Fibroblast of gingiva (primary cell): ENCODE data around the gene PLOD2.
"Not testable (repeated sequence)": the region's sequence is repeated elsewhere in the genome, so short reads cannot be mapped to it uniquely, and the experiment has no call there.

Experiments used
- DNase-seq: peaks from one replicate; pipeline ENCODE4 v3.0.0-alpha.2; 2011; ENCODE audit warnings: low read depth

PLOD2 gene

DNA sequence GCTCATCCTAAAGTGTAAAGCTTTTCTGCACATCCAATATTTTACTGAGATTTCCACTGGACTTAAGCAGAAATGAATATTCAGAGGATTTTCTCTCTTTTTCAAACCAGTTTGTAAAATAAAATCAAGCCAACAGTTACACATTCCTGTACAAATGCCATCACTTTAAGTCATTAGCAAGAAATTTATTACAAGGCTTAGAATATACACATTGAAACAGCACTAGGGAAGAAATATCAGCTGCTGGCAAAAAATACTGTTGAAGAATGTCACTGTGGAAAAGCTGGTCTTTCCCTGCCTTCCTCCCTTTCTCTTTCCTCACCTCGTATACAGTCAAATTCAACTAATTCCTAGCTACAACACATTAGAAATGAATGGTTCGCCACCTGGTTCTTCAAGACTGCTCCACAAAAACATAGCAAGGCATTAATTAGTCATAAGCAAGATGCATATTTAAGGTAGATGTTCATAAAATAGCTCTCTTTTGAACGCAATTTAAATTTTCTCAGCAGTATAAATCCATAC, 21.3 kb downstream of the PLOD2 start:
- no peak for DNase-seq

DNA sequence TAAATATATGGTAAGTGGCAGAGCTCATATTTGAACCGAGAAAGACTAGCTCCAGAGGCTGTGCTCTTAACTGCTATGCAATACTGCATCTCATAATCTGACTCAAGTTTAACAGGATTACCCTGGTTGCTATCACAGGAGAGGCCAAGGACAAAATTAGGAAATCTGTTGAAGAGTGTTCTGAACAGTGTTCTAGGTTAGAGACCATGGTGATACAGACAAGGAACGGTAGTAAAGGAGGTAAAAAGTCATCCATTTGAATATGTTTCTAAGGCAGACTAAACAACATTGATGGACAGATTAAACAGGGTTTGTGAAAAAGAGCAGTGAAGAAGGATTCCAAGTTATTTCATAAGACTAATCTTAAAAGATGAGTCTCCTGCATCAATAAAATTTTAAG, 22.1 kb downstream of the PLOD2 start:
- no peak for DNase-seq

DNA sequence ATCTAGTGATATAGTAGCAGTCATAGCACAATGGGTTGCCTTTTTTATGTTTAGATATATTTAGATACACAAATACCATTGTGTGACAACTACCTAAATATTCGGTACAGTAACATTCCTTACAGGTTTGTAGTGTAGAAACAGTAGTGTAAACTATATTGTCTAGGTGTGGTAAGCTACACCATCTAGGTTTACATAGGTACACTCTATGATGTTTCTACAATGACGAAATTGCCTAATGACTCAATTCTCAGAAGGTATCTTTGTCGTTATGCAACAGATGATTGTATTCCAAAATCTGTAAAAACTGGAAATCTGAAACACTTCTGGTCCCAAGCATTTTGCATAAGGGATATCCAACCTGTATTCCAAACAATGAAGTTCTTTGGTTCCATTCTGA, 24.3 kb downstream of the PLOD2 start:
- no peak for DNase-seq

DNA sequence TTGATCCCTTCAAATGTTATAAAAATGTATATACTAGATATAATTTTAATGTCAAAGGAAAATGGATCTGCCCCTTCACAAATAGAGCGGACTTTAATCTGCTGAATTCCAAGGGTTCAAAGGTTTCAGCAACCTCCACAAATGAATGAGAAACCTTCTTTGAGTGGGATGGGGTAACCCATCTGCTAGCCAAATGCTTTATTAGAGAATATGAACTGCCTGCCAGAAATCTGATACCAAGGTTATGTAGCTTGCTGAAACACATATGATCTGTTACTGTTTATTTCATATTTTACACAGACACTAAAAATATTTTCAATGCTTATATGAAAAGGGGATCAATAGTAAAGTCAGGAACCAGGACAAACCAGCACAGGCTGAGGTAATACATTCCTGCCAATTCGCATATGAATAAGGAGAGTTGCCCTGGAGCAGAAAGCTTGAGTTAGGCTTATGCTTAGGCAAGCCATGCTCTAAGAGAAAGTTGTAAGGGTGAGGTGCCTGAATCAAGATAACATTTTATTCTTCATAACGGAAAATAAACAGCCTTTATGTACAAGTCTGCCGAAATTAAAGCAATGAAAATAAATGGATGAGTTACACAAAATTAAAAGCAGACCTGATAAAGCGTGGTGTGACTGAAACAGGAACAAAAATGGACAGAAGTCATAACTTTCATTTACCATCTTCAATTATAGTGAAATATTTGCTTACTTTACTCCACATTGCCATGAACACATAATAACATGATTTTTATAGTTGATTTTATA, 26.5 kb downstream of the PLOD2 start:
- DNase-seq, result peak; percentile 57

DNA sequence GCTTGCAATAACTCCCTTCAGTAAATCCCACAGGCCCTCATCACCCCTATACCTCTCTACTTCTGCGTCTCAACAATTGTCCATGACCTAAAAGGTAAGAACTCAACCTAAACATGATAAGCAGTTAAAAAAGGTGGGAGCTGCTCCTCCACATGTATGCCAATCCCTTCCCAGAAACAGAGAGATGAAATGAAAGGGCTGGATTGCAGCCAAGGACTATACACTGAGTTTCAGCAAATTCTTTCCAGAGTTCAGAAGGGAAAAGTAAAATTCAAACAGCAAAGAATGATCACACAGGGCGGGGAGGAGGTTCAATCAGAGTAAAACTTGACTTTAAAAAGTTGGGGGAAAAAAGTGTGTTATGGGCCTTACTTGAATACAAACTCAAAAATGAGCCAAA, 27.5 kb downstream of the PLOD2 start:
- DNase-seq, result no peak

DNA sequence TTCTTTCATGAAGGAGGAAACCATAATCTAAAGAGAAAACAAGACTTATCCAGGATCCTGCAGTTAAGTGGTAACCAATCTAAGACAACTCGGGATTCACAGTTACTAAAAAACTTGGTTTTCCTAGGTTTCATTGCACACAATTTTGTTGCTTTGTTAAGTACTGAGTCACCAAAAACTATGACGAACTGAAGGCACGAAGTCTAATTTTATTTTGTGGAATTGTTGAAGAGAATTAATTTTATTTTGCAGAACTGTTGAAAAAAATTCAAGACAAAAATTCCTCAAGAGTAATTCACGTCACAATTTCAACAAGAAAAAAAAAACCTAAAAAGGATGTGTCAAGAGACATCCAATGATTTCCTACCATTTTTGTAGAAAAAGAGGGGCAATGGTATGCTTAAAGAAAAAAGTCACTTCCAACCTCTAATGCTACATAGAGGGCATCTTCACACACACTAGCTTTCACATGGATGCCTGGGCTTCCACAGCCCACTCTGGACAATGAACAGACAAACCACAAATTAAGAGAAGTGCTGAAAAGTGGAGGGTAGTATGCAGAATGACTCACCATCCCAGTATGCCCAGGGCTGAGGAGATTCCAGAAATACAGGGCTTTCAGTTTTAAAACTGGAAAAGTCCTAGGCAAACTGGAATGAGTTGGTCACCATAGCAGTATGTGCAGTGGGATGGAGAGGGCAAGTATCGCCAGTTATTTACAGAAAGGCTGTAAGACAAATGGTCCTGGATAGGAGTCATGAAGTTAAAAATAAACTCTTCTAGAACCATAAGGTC, 29.2 kb downstream of the PLOD2 start:
- DNase-seq, result peak; percentile 39

DNA sequence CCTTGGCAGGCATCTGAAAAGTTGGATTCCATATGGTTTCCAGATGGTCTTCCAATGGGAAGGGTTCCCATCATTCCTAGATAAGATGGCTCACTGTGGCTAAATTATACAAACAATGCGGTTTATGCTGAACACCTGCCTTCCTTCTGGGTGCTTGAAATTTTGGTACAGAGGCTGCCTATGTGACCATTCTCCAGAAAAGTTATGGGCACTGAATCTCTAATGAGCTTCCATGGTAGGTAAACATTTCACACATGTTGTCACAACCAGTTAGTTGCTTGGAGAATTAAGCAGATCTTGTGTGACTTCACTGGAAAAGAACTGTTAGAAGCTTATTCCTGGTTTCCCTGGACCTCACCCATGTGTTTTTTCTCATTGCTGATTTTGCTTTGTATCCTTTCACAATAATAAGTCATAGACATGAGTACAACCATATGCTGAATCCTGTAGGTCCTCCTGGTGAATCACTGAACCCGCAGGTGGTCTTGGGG, 30.1 kb downstream of the PLOD2 start:
- DNase-seq, result peak; percentile 29

DNA sequence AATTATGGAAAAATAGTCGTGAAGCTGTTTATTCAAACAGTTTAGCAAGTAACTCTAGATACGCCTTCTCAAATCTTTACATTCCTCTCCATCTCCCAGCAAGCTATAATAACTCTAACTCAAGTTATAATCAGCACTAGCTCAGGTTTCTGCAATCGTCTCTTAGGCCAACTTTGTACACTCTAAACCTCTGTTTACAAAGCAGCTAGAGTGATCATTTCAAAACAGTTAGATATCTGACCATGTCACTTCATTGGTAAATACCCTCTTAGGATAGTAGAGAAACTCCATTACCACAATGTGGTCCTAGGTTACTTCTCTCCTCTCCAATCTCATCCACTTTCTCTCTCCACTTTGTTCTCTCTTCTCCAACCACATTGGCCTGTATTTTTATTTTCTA, 31.2 kb downstream of the PLOD2 start:
- DNase-seq, result no peak

DNA sequence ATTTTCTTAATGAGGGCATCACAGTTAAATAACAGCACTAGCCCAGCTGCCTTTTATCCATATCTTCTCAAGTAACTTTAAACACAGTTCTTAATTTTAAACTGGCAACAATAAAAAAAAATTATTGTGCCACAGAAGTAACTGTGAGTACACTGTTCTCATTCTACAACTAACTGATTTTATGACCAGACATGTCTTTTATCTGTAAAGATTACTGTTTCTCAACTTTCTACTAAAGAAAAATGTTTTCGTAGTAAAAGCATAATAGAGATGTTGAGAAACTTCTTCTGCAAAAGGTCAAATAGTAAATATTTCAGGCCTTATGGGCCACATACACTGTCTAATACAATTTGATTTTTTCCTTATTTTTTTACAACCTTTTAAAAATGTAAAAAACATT, 32.0 kb downstream of the PLOD2 start:
- no peak for DNase-seq

DNA sequence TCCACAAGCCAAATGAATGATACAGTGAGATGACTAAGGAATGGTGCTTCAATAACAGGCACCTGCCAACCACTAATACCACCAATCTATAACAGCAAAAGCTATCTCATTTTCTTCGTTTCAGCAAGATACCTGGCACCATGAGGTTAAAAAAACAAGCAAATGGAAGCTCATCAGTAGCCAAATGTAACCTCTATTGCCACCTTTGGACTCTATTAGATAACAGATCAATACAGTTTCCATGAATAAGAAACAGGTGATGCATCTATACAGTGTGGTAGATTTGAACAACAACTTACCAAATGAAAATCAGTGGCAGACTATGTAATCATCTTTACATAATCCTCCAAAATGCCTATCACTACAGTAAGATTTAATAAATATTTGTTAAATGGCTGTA, 32.8 kb downstream of the PLOD2 start:
- DNase-seq, result no peak

DNA sequence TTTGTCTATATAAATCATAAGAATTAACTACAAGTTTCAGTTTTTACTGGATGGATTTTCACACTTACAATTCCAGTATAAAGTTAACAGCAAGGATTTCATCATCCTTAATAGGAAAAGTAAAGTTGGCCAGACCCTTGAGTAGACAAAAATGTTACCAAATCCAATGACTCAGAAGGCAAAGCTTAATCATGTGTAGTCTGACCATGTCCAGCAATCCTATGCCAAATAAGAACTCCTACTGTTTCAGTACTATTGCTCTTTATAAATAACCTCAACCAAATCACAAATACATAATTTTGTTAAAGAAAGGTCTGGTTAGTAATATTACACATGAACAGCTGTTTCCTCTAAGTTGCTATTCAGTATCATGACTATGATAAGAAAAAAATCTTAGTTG, 35.0 kb downstream of the PLOD2 start:
- DNase-seq, result peak; percentile 90

DNA sequence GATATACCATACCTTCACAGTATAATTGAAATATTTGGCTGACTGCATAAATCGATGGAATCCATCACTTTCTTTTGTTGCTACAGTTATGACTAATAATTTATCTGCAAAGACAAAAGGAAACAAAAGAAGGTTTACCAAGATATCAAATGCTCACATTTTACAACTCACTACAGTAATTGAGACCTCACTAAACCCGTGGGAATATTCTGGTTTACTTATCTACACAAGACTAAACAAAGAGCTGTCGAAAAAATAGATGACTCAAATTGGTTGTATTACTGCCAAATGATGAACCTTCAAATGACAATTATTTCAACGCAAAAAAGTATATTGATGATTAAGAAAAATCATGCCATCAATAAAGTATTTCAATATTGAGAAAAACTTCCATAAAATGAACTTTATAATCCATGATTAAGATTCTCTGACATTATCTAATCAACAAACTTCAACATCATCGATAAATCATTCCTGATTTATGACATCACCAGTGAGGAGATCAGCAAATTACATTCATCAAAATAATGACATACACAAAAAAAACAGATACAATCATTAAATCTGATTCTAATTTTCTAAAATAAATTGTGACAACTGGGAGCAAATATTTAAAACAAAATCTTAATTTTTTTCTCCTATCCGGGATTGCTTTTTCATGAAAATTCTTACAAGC, 36.7 kb downstream of the PLOD2 start:
- DNase-seq, result no peak

DNA sequence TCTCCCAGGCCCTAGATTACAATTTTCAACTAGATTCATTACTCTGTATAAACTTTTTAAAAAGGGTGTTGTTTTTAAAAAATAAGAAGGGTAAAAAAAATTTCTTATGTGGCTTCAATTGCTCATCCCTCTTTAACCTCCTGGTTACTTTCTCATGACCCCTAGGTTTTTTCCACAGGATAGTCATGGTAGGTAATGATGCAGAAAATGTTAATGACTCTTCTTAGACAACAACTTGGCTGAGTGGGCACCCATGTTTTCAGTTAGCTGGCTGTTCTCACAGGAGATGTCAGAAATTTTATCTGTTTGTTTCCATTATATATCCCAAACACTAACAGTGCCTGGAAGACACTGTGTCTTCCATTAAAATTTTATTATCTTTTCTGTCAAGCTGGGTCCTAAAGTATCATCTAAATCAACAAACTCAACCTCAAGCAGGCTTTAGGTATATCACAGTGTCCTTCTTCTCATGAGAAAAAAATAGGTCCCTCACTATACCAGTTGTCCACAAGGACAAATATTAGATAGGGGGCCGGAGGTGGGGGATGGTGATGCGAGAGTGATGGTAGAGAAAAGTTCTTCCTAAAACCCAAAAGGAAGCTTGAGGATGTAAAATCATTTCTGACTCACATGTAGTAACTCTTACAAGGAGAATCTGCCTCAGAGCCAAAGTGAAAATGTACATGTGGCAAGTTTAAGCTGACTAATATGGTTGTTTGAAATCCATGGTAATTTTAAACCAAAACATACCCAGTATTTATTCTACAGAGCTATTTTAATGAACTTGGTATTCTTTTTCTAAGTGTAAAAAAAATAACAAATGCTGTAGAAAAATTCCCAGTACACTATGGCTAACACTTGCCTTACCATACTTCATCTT, 43.3 kb downstream of the PLOD2 start:
- peak; percentile 94 for DNase-seq

DNA sequence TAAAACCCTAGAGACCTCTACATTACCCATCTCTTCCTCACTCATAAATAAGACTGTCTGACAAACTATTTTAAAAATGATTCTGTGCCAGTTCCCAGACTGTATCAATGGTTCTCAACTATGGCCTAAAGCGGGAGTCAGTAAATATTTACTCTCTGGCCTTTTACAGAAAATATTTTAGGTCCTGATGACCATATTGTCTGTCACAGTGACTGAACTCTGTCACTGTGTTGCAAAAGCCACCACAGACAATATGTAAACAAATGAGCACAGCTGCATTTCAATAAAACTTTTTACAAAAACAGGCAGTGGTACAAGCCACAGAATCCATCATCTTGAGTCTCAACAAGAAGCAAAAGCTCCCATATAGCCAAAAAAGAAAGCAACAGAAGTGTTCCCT, 45.4 kb downstream of the PLOD2 start:
- DNase-seq, result no peak

DNA sequence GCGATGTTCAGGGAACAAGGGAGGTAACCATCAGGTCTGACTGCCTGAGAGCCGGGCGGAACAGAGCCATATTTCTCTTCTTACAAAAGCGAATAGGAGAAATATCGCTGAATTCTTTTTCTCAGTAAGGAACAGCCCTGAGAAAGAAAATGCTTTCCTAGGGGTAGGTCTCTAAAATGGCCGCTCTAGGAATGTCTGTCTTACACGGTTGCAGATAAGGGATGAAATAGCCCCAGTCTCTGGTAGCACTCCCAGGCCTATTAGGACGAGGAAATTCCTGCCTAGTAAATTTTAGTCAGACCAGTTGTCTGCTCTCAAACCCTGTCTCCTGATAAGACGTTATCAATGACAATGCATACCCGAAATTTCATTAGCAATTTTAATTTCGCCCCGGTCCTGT, 47.2 kb downstream of the PLOD2 start:
- not testable (repeated sequence) for DNase-seq

DNA sequence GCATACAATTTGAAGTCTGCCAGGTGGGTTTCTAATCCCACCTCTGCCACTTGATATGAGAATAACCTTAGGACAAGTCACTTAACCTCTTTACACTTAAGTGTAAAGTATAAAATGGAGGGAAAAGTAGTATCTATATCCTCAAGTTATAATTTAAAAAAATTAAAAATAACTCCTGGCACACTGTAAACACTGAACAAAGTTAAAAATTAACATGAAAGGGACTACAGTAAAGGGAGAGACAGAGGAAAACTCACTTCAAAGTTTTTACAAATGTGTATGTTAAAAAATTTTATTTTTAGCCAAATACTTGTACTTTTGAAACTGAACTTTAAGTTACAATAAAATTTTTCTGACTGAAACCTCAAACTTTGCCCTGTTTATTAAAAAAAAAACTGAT, 49.6 kb downstream of the PLOD2 start:
- DNase-seq, result no peak

DNA sequence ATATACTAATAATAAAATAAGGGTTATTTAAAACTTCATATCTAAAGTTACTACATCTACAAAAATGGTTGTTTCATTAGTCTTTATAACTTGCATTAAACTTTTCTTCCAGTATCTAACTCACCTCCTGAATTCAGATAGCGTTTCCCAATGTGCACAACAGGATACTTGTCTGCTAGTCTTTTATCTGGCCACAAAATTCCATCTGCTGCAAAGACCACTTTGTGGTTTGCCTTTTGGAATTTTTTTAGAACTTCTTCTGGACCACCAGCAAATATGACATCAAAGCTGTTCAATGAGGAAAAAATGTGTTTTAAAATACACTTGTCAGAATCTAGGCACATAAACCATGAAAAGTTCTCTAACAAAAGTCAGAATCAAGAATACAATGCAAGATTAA, 50.8 kb downstream of the PLOD2 start:
- no peak for DNase-seq

DNA sequence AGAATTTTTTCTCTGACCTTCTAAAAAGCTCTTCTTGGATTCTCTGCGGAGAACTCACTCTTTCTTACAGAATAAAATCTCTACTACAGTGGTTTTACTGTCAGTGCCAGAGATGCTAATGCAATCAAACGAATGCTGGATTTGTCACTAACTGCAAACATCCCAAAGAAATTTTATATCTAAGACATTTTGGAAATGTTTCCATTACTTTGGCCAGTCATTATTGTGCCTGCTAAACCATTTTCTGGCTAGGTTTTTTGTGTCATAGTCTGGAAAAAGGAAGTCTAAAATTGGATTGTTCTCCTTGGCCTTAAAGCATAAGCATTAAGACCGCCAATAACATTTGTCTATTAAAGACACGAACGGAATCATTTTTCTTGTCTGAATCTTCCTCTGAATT, 54.0 kb downstream of the PLOD2 start:
- peak; percentile 72 for DNase-seq

DNA sequence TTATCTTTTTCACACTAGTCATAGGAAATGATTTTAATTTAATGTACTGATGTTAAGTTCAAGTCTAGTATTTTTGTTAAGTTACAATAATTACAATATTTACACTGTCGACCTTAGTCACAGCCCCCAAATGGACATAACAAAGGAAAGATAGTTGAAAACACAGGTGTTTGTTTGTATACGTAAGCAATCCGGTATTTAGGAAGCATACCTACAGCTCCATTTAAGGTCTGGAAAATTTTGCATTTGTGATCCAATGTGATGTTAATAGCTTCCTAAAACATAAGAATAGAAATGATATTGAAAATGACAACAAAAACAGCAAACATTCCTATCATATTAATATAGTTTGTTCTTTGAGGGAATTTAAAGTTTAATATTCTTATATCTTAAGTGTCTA, 56.9 kb downstream of the PLOD2 start:
- no peak for DNase-seq

DNA sequence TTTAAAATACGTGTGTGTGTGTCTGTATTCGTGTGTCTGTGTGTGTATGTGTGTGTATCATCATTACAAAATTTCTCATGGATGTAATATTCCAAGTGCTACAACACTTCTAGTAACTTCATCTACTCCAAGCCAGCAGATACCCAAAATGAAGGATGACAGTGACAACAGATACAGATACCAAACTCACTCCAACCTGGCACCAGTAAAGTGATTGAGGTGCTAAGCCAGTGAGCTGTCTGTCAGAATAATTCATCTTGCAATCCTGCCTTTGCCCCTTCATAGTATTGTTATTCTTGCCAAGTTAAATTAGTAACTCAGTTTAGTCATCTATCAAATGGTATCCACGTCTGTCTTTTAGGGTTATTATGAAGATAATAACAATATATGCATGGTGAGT, 58.1 kb downstream of the PLOD2 start:
- DNase-seq, result no peak

DNA sequence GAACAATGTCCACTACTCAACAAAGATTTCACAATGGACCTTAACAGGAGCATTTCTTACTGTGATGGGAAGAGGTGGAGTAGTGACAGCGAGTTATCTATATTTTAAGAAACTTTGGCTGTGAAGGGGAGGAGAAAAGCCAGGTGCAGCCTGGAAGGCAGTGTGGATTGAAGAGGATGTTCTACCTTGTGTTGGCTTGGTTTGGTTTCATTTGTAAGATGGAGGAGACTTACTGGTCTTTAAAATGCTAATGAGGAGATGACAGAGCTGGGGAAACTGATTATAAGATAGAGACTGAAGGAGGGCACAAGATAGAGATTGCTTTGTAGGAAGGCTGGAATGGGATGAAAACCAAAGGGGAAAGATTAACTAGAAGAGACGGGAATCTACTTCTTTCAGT, 59.4 kb downstream of the PLOD2 start:
- DNase-seq, result no peak
